Fibroblast of lung (primary cell): ENCODE data around the gene PIAS2.

Source experiments
- EZH2 ChIP-seq: IDR thresholded peaks from 2 replicates; pipeline ENCODE4 v1.5.1; 2012; ENCODE audit warnings: low read length, control low read depth, mild to moderate bottlenecking; ENCODE audit errors: missing control alignments
- TF ChIP-seq, protein P1 (sequence below), 2 donors: IDR thresholded peaks in 1 of 2; conservative IDR thresholded peaks in 1 of 2; 1 replicate in 1 of 2; 2 replicates in 1 of 2; pipeline ENCODE4 v1.5.1; 2011 to 2012; ENCODE audit warnings: low read length in 2 of 2, control low read depth in 1 of 2, inconsistent platforms in 1 of 2, low read depth in 1 of 2, mild to moderate bottlenecking in 1 of 2

DNA sequence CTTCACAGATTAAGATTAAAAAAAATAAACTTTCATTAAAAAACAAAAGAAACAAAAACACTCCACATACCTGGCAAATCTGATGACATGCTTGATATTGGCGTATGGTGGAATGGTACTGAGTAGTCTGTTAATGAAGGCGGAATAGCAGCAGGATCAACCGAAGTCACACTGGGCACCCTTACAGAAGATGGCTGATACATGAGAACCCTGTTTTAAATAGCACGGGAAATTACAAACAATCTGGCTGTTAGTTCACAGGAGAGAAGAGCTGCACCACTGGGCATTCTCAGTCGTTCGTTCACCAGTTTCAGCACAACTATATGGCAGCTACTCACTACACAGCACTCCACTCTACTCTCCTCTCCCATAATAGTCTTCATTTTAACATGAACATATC, 96.4 kb downstream of the PIAS2 start:
- TF ChIP-seq, protein P1, sequence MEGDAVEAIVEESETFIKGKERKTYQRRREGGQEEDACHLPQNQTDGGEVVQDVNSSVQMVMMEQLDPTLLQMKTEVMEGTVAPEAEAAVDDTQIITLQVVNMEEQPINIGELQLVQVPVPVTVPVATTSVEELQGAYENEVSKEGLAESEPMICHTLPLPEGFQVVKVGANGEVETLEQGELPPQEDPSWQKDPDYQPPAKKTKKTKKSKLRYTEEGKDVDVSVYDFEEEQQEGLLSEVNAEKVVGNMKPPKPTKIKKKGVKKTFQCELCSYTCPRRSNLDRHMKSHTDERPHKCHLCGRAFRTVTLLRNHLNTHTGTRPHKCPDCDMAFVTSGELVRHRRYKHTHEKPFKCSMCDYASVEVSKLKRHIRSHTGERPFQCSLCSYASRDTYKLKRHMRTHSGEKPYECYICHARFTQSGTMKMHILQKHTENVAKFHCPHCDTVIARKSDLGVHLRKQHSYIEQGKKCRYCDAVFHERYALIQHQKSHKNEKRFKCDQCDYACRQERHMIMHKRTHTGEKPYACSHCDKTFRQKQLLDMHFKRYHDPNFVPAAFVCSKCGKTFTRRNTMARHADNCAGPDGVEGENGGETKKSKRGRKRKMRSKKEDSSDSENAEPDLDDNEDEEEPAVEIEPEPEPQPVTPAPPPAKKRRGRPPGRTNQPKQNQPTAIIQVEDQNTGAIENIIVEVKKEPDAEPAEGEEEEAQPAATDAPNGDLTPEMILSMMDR (conservative IDR thresholded peaks at IDR 0.05 in 1 of 2, IDR thresholded peaks at IDR 0.05 in 1 of 2; ENCODE audit: low read depth in 1 of 2, low read length in 2 of 2): no peak
- no peak for TF ChIP-seq EZH2
